ENCODE results near the gene PLA2G2C. TPM values are rescaled to one million over a fixed set of nuclear protein-coding genes. Genes with fewer than 3 reads are reported as not detected.

PLA2G2C gene
- total RNA-seq, 3 donors from 2014 or later: 0.33 TPM; not detected in 2

- intact Hi-C loops (cut with DNase I; ENCODE audit: low total_unique reads): loop anchor here (10.0 kb wide), 1 partner anchor 238 kb away; no protein-coding TSS in a partner anchor
- H3K27me3 ChIP-seq: no peaks in the 10 kb centered on the region
- H3K9me3 ChIP-seq: peaks cover 0 to 1% of the 10 kb centered on the region in 2 donors
- no peak for TF ChIP-seq POLR2AphosphoS5 (IDR thresholded peaks at IDR 0.05)
- no peak for TF ChIP-seq POLR2A (IDR thresholded peaks at IDR 0.05)
- no peak for TF ChIP-seq CTCF (IDR thresholded peaks at IDR 0.05)
- H3K4me1 ChIP-seq: peaks cover 5 to 7% of the 10 kb centered on the region in 2 donors
- peak overlapping the region in 1 of 3 donors; percentile 68 for H3K4me3 ChIP-seq
- no peaks in the 10 kb centered on the region for H3K36me3 ChIP-seq
- peak in 1 of 2 donors; percentile 44 for DNase-seq (ENCODE audit: low spot score in 2 of 2)
- H3K27ac ChIP-seq: peak overlapping the region; percentile 83 to 89
Observed at GRCh38 chr1:20153000-20153418, 33.3 kb downstream of the PLA2G2C start.

GRCh38 chr1:20152599-20152930 is 33.8 kb downstream of the PLA2G2C start:
- intact Hi-C loops (cut with DNase I; ENCODE audit: low total_unique reads): loop anchor here (10.0 kb wide), 1 partner anchor 238 kb away; no protein-coding TSS in a partner anchor
- Histone ChIP-seq H3K27me3 (no peaks in the 10 kb centered on the region), H3K9me3 (no peaks in the 10 kb centered on the region), H3K4me3 (peak overlapping the region in 2 of 3 donors; percentile 51 to 68), H3K27ac (peak overlapping the region; percentile 83 to 89), H3K36me3 (no peaks in the 10 kb centered on the region), H3K4me1 (peaks cover 5 to 7% of the 10 kb centered on the region in 2 donors)
- TF ChIP-seq POLR2A (IDR thresholded peaks at IDR 0.05) (no peak), CTCF (IDR thresholded peaks at IDR 0.05) (peak in 1 of 3 donors; percentile 0)
- no peak for DNase-seq (ENCODE audit: low spot score in 2 of 2)

- intact Hi-C loops (cut with DNase I; ENCODE audit: low total_unique reads): loop anchor here (10.0 kb wide), 1 partner anchor 237 kb away; no protein-coding TSS in a partner anchor
- H3K4me3 ChIP-seq: peak overlapping the region; percentile 23 to 68 (median 51)
- no peaks in the 10 kb centered on the region for H3K9me3 ChIP-seq
- no peaks in the 10 kb centered on the region for H3K36me3 ChIP-seq
- DNase-seq (ENCODE audit: low spot score in 2 of 2): peak; percentile 70 to 84
- peak overlapping the region; percentile 83 to 89 for H3K27ac ChIP-seq
- no peaks in the 10 kb centered on the region for H3K27me3 ChIP-seq
- TF ChIP-seq POLR2AphosphoS5 (IDR thresholded peaks at IDR 0.05) (peak in 1 of 3 donors; percentile 15), CTCF (IDR thresholded peaks at IDR 0.05) (peak; percentile 80 to 98 (median 96)), POLR2A (IDR thresholded peaks at IDR 0.05) (no peak)
- H3K4me1 ChIP-seq: peaks cover 5 to 7% of the 10 kb centered on the region in 2 donors
Observed at GRCh38 chr1:20151906-20152598, 34.3 kb downstream of the PLA2G2C start.

GRCh38 chr1:20150969-20151368 is 35.3 kb downstream of the PLA2G2C start:
- no peak overlapping the region for H3K27ac ChIP-seq
- H3K4me1 ChIP-seq: peaks cover 5 to 7% of the 10 kb centered on the region in 2 donors
- H3K4me3 ChIP-seq: no peak overlapping the region
- TF ChIP-seq CTCF (IDR thresholded peaks at IDR 0.05): no peak
- no peak for TF ChIP-seq POLR2A (IDR thresholded peaks at IDR 0.05)
- no peak for TF ChIP-seq POLR2AphosphoS5 (IDR thresholded peaks at IDR 0.05)
- intact Hi-C loops (cut with DNase I; ENCODE audit: low total_unique reads): loop anchor here (10.0 kb wide), 1 partner anchor 236 kb away; no protein-coding TSS in a partner anchor
- DNase-seq (ENCODE audit: low spot score in 2 of 2): no peak
- H3K36me3 ChIP-seq: no peaks in the 10 kb centered on the region
- no peaks in the 10 kb centered on the region for H3K9me3 ChIP-seq
- H3K27me3 ChIP-seq: no peaks in the 10 kb centered on the region

GRCh38 chr1:20150326-20150705 is 36.0 kb downstream of the PLA2G2C start:
- no peak overlapping the region for H3K27ac ChIP-seq
- no peaks in the 10 kb centered on the region for H3K9me3 ChIP-seq
- no peak overlapping the region for H3K4me3 ChIP-seq
- no peaks in the 10 kb centered on the region for H3K27me3 ChIP-seq
- no peak for DNase-seq (ENCODE audit: low spot score in 2 of 2)
- intact Hi-C loops (cut with DNase I; ENCODE audit: low total_unique reads): loop anchor here (10.0 kb wide), 1 partner anchor 236 kb away; no protein-coding TSS in a partner anchor
- H3K4me1 ChIP-seq: peaks cover 5 to 7% of the 10 kb centered on the region in 2 donors
- TF ChIP-seq POLR2A (IDR thresholded peaks at IDR 0.05): no peak
- TF ChIP-seq POLR2AphosphoS5 (IDR thresholded peaks at IDR 0.05): no peak
- no peak for TF ChIP-seq CTCF (IDR thresholded peaks at IDR 0.05)
- no peaks in the 10 kb centered on the region for H3K36me3 ChIP-seq
